CD4-positive, alpha-beta T cell (primary cell): Measurements from ENCODE around the gene KLHL30. TPM values are rescaled to one million over a fixed set of nuclear protein-coding genes. Genes with fewer than 3 reads are reported as not detected.

ENCODE experiments used
- ATAC-seq: fragments of 200-7000 bp; cut with Tn5 transposase; one replicate; pipeline ENCODE4 v1.10.0; 2022; ENCODE audit warnings: mild to moderate bottlenecking; ENCODE audit not compliant: poor library complexity
- CTCF ChIA-PET: fragments of 350-600 bp; sonication (Branson Sonifier 250); formaldehyde crosslinking; loops from one replicate; lab custom pipeline; 2021; ENCODE audit warnings: antibody characterized with exemption, inconsistent platforms; lab: Charles Lee
- POLR2A ChIA-PET: fragments of 350-600 bp; sonication (Branson Sonifier 250); formaldehyde crosslinking; loops from one replicate; lab custom pipeline; 2021; ENCODE audit warnings: antibody characterized with exemption, inconsistent platforms; lab: Charles Lee
- DNase-seq, 14 experiments: peaks; one replicate each; pipeline ENCODE4 v3.0.0-alpha.2; 2013 to 2020; ENCODE audit warnings: mixed read lengths in 2 of 14
- H3K27ac ChIP-seq, 2 donors: one replicate each; pipeline versions ENCODE4 v1.5.1 to v1.7.0; 2013; ENCODE audit warnings: low read length in 2 of 2, low read depth in 1 of 2, mild to moderate bottlenecking in 1 of 2
- H3K27me3 ChIP-seq, 2 experiments: 1 replicate in 1 of 2; 2 replicates in 1 of 2; pipeline versions ENCODE4 v1.6.1 to v1.7.0; 2013; ENCODE audit warnings: low read length in 2 of 2, control low read depth in 1 of 2, mild to moderate bottlenecking in 1 of 2, moderate library complexity in 1 of 2; ENCODE audit not compliant: insufficient read depth in 2 of 2, control insufficient read depth in 1 of 2
- H3K36me3 ChIP-seq: one replicate; pipeline ENCODE4 v1.6.1; 2013; ENCODE audit warnings: low read length, control low read depth; ENCODE audit not compliant: insufficient read depth
- H3K4me1 ChIP-seq: one replicate; pipeline ENCODE4 v1.6.1; 2013; ENCODE audit warnings: low read length, control low read depth; ENCODE audit not compliant: insufficient read depth
- H3K4me3 ChIP-seq: one replicate; pipeline ENCODE4 v1.5.1; 2013; ENCODE audit warnings: mild to moderate bottlenecking, low read length, moderate library complexity
- H3K9me3 ChIP-seq, 2 experiments: 1 replicate in 1 of 2; 2 replicates in 1 of 2; pipeline versions ENCODE4 v1.6.1 to v1.7.0; 2013; ENCODE audit warnings: low read length in 2 of 2, mild to moderate bottlenecking in 2 of 2, control low read depth in 1 of 2, moderate library complexity in 1 of 2; ENCODE audit not compliant: control insufficient read depth in 1 of 2, insufficient read depth in 1 of 2
- H3K27ac Mint-ChIP-seq: one replicate; pipeline ENCODE4 v1.8.0; 2020; ENCODE audit warnings: mixed read lengths
- H3K27me3 Mint-ChIP-seq: one replicate; pipeline ENCODE4 v1.8.0; 2021; ENCODE audit warnings: mixed read lengths
- H3K36me3 Mint-ChIP-seq: one replicate; pipeline ENCODE4 v1.8.0; 2021; ENCODE audit warnings: low read depth, mixed read lengths
- H3K4me1 Mint-ChIP-seq: one replicate; pipeline ENCODE4 v1.8.0; 2021; ENCODE audit warnings: low read depth, mixed read lengths
- H3K4me3 Mint-ChIP-seq: one replicate; pipeline ENCODE4 v1.8.0; 2020; ENCODE audit warnings: mild to moderate bottlenecking, mixed read lengths
- H3K9me3 Mint-ChIP-seq: one replicate; pipeline ENCODE4 v1.8.0; 2020; ENCODE audit warnings: mixed read lengths
- CTCF ChIP-seq: fragments of 200-600 bp; IDR thresholded peaks from one replicate; pipeline ENCODE4 v1.8.0; 2022; ENCODE audit warnings: antibody characterized with exemption, mild to moderate bottlenecking
- intact Hi-C, 2 experiments: fragments of 100-400 bp; cut with DNase I in 1 of 2; cut with micrococcal nuclease in 1 of 2; formaldehyde crosslinking; loops; one replicate each; pipeline versions ENCODE4 v1.15.1 to v1.9.0; 2023 to 2025; cut with DNase I, micrococcal nuclease
- total RNA-seq, 174 experiments: library from RNA in 2 of 174; stranded (reverse) in 2 of 174; gene quantifications; one replicate each; pipeline ENCODE4 v1.2.3 and lab custom pipeline; 2021 to 2026

The KLHL30 gene
- total RNA-seq, 2 experiments from 2014 or later: not detected

GRCh38 chr2:238135601-238136150 is 2.8 kb upstream of the KLHL30 start:
- no peaks in the 10 kb centered on the region for H3K4me1 Mint-ChIP-seq
- no peaks in the 10 kb centered on the region for H3K9me3 ChIP-seq
- no peaks in the 10 kb centered on the region for H3K36me3 Mint-ChIP-seq
- no peaks in the 10 kb centered on the region for H3K9me3 Mint-ChIP-seq
- ChIA-PET POLR2A (no interaction called here), CTCF (no interaction called here)
- H3K36me3 ChIP-seq: no peaks in the 10 kb centered on the region
- no peak for TF ChIP-seq CTCF
- intact Hi-C loops: no loop called here
- no peak overlapping the region for H3K27ac ChIP-seq
- ATAC-seq (no peak), DNase-seq (no peak)
- no peaks in the 10 kb centered on the region for H3K27me3 Mint-ChIP-seq
- H3K4me3 Mint-ChIP-seq: no peak overlapping the region
- H3K27me3 ChIP-seq: no peaks in the 10 kb centered on the region
- no peak overlapping the region for H3K4me3 ChIP-seq
- H3K27ac Mint-ChIP-seq: no peak overlapping the region
- no peaks in the 10 kb centered on the region for H3K4me1 ChIP-seq

GRCh38 chr2:238136820-238137537 is 1.5 kb upstream of the KLHL30 start:
- no peaks in the 10 kb centered on the region for H3K9me3 ChIP-seq
- no peaks in the 10 kb centered on the region for H3K36me3 ChIP-seq
- Mint-ChIP-seq H3K27me3 (no peaks in the 10 kb centered on the region), H3K9me3 (no peaks in the 10 kb centered on the region), H3K36me3 (no peaks in the 10 kb centered on the region), H3K4me3 (no peak overlapping the region), H3K27ac (no peak overlapping the region), H3K4me1 (peaks cover 5% of the 10 kb centered on the region)
- no peak for TF ChIP-seq CTCF
- DNase-seq: peak in 2 of 14 experiments; percentile 37 to 58
- H3K27ac ChIP-seq: no peak overlapping the region
- ChIA-PET CTCF (no interaction called here), POLR2A (no interaction called here)
- H3K27me3 ChIP-seq: no peaks in the 10 kb centered on the region
- peaks cover 8% of the 10 kb centered on the region for H3K4me1 ChIP-seq
- no peak for ATAC-seq
- intact Hi-C loops: no loop called here
- no peak overlapping the region for H3K4me3 ChIP-seq

- H3K27ac Mint-ChIP-seq: no peak overlapping the region
- ChIA-PET POLR2A (no interaction called here), CTCF (no interaction called here)
- intact Hi-C loops: no loop called here
- no peaks in the 10 kb centered on the region for H3K9me3 Mint-ChIP-seq
- Histone ChIP-seq H3K4me3 (no peak overlapping the region), H3K36me3 (no peaks in the 10 kb centered on the region), H3K27me3 (no peaks in the 10 kb centered on the region), H3K27ac (no peak overlapping the region), H3K4me1 (peaks cover 11% of the 10 kb centered on the region), H3K9me3 (no peaks in the 10 kb centered on the region)
- peaks cover 7% of the 10 kb centered on the region for H3K4me1 Mint-ChIP-seq
- ATAC-seq (no peak), DNase-seq (no peak)
- H3K4me3 Mint-ChIP-seq: no peak overlapping the region
- no peaks in the 10 kb centered on the region for H3K27me3 Mint-ChIP-seq
- TF ChIP-seq CTCF: no peak
- H3K36me3 Mint-ChIP-seq: no peaks in the 10 kb centered on the region
These were observed 583 bp upstream of the KLHL30 start for GRCh38 chr2:238137885-238138284.
